Hair follicle dermal papilla cell (primary cell): ENCODE results near the gene INTS2. TPM values are rescaled to one million over a fixed set of nuclear protein-coding genes. Genes with fewer than 3 reads are reported as not detected.

Source experiments
- small RNA-seq: library from RNA; depleted of rRNA; stranded (forward); fragments of <200 nt; gene quantifications from one replicate; pipeline ENCODE3, GENCODE V24; 2012
- total RNA-seq: library from RNA; depleted of rRNA; stranded (reverse); fragments of >200 nt; gene quantifications from 2 replicates; pipeline ENCODE4 v1.2.3, GENCODE V29; 2012

INTS2 gene
- 11.7 and 14.8 TPM in 2 replicates for total RNA-seq

GRCh38 chr17:61927208-61928100 is at the start of gene INTS2:
Gene INTS2, minus strand, starts transcription at chr17:61927982. Its CDS starts 1,338 bp downstream, at chr17:61926644.

GRCh38 chr17:61862975-61863800 is 64.6 kb downstream of the INTS2 start, which contains the start of gene BRIP1:
Gene BRIP1, minus strand, starts transcription at chr17:61863528. Its CDS starts 1,989 bp downstream, at chr17:61861539.

Small RNA genes within 50 kb of the gene (small RNA-seq; reads per million reads assigned to genes)
- gene RF00019, result not detected

Other genes starting within 250 kb of the INTS2 start
- gene BRIP1, start 64.5 kb downstream of the INTS2 start, total RNA-seq, result 2.7 and 5.2 TPM in 2 replicates
- 76.0 and 98.2 TPM in 2 replicates for gene MED13, start 137.3 kb upstream of the INTS2 start, total RNA-seq